Activated T-helper 9 cell treated with anti-CD3 and anti-CD28 coated beads, Interleukin-2, amount 50 U/mL, for 16 hours (primary cell): ENCODE data around the gene ASS1.
A peak's percentile ranks its signal among the peaks of the same experiment; 100 is the strongest.
"Not testable (repeated sequence)": the region's sequence is repeated elsewhere in the genome, so short reads cannot be mapped to it uniquely, and the experiment has no call there.

ENCODE experiments used
- DNase-seq: peaks from one replicate; pipeline ENCODE4 v3.0.0-alpha.2; 2020; ENCODE audit warnings: low read depth

ASS1 gene

DNA sequence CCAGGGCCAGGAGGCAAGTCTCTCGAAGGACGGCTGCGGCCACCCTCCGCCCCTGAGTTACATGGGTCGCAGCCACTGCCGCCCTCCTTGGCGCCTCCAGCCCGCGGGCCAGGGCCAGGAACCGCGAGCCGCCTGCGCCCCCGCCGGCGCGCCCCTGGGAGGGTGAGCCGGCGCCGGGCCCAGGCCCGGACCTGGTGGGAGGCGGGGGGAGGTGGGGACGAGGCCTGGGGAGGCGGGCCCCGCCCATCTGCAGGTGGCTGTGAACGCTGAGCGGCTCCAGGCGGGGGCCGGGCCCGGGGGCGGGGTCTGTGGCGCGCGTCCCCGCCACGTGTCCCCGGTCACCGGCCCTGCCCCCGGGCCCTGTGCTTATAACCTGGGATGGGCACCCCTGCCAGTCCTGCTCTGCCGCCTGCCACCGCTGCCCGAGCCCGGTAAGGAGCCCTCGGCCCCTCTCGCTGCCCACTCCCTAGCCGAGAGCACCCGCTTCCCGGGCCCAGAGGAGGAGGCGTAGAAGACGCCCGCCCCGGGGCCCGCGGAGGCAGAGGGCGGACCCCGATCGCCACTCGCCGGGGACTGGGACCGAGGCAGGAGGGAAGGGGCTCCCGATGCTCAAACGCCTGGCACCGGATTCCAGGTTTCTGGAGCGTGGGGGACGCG is at the start of gene ASS1:
TSS of gene ASS1 (plus strand) at position 397 of the 657 bp plus-strand sequence. CDS start 7,268 bp downstream, outside the sequence.
- peak; percentile 35 for DNase-seq

DNA sequence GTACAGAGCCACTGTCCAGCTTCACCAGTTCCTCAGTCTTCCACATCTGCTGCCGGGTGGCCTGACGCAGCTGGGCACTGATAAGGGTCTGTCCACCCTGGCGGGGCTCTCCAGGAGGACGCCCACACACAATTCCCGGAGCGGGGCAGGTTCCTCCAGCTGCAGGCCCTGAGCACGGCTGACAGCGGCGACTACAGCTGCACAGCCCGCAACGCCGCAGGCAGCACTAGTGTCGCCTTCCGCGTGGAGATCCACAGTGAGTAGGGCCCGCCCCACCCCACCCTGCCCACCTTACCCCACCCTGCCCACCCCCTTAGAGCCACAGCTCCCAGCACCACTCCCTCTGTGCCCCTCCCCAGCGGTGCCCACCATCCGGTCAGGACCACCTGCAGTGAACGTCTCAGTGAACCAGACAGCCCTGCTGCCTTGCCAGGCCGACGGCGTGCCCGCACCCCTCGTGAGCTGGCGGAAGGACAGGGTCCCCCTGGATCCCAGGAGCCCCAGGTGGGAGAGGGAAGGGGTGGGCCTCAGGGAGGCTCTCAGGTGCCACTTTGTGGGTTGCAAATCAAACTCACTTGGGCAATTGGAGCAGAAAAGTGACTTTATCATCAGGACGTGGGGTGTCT is 48.8 kb upstream of the ASS1 start:
- no peak for DNase-seq

DNA sequence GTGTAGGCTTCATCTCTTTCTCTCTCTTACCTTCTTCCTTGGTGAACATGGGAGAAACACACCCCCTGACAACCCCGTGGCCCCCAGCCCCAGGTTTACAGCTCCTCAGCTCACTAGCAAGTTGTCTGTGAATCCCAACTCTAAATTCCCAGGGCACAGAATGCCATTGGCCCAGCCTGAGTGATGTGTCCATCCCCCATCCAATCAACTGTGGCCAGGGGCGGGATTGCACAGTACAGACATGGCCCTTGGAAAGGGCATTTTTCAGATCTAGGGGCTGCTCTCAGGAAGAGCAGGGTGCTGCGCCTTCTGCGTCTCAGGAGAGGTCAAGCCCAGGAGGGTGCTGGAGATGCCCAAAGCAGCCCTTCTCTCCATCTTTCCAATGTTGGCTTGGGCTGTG is 48.2 kb upstream of the ASS1 start:
- no peak for DNase-seq

DNA sequence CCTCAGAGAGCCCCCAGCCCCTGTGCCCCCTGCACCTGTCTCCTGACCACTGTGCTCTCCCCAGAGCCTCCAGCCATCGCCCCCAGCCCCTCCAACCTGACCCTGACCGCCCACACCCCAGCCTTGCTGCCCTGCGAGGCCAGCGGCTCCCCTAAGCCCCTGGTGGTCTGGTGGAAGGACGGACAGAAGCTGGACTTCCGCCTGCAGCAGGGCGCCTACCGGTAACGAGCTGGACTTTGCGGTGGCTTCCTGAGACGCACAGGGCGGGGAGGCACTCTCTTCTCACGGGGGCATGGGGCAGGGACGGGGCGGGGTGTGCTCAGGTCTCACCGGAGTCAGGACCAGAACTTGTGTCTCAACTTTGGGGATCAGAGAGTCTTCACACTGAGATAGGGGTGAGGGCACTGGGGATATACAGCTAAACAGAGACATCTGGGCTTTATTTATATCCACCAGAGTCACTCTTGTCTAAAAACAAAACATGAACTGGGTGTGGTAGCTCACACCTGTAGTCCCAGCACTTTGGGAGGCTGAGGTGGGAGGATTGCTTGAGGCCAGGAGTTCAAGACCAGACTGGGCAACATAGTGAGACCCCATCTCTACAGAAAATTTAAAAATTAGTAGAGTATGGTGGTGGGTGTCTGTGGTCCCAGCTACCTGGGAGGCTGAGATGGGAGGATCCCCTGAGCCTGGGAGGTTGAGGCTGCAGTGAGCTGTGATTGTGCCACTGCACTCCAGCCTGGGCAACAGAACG is 46.1 kb upstream of the ASS1 start:
- DNase-seq, result no peak

DNA sequence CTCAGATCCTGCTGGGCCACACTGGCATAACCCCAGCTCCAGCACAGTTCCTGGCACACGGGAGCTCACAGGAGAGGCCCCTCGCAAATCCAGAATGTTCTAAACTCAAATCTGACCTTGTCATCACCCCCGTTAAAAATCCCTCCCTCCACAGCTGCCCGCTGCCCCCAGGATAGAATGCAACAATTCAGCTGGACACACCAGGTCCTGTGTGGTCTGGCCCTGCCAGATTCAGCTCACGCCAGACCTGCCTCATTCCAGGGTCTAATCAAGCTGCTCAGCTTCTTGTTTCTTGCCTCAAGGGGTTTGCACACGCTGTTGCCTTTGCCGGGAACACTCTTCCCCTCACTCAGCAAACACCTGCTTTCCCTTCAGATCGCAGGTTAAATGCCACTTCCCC is 45.0 kb upstream of the ASS1 start:
- DNase-seq, result no peak

DNA sequence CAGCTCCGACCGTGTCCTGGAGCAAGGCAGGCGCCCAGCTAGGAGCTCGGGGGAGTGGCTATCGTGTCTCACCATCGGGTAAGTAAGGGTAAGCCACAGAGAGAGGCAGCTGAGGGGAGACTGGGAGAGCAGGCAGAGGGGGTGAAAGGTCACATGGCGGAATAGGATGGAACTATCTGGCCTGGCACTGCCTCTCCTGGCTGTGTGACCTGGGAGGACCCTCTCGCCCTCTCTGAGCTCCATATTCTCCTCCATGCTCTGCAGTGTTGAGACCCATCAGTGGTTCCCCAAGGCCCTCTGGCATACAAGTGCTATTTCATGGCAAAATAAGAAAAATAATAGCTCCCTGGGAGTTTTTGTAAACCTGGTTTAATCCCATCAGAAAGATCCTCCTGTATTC is 43.9 kb upstream of the ASS1 start:
- DNase-seq, result no peak

DNA sequence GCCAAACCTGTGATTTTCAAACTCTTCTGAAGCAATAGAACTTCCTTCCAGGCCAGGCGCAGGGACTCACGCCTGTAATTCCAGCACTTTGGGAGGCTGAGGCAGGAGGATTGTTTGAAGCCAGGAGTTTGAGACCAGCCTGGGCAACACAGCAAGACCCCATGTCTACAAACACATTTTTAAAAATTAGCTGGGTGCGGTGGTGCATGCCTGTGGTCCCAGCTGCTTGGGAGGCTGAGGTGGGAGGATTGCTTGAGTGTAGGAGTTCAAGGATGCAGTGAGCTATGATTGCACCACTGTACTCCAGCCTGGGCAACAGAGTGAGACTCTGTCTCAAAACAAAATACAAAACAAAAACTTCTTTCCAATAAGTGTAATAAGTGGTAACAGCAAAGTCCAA is 43.0 kb upstream of the ASS1 start:
- not testable (repeated sequence) for DNase-seq

DNA sequence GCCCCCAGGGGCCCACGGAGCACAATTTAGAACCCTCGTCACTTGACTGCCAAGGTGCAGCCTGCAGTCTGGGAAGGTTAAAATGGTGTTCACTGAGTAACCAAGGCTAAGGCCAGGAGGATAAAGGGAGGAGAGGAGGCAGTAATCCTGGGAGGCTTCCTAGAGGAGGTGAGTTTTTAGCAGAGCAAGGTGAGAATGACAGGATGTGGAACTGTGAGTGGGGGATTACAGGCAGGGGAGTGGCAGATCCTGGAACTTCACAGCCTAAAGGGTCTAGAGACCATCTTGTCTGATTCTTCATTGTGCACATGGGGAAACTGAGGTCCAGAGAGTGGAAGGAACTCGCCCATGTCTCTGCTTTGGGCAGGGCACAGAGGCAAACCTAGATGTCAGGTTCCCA is 42.5 kb upstream of the ASS1 start:
- no peak for DNase-seq

DNA sequence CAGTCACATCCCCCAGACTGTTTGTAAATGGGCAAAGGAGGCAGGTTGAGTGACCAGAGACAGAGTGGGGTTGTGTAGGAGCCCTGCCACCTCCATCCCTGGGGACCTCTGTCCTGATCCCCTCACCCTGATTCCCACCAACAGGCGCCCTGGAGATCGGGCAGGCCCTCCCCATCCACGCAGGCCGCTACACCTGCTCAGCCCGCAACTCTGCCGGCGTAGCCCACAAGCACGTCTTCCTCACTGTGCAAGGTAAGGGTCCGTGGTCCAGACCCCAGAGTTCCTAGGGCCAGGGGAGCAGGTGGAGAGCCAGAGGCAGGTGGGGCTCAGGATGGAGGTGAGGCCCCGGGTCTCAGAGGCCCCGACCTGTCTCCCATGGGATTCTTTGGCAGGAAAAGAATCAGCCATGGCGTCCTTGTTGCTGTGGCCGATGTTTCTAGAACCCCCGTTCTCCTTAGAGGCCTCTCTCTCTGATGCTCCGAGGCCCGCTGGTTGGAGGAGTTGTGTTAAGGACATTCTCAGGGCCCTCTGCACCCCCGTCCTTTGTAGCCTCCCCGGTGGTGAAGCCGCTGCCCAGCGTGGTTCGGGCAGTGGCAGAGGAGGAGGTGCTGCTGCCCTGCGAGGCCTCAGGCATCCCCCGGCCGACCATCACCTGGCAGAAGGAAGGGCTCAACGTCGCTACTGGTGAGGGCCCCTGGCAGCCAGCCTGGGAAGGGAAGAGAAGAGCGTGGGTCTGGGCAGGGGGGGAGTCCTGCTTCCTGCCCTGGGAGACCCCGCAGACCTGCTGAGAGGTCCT is 41.9 kb upstream of the ASS1 start:
- DNase-seq, result no peak

DNA sequence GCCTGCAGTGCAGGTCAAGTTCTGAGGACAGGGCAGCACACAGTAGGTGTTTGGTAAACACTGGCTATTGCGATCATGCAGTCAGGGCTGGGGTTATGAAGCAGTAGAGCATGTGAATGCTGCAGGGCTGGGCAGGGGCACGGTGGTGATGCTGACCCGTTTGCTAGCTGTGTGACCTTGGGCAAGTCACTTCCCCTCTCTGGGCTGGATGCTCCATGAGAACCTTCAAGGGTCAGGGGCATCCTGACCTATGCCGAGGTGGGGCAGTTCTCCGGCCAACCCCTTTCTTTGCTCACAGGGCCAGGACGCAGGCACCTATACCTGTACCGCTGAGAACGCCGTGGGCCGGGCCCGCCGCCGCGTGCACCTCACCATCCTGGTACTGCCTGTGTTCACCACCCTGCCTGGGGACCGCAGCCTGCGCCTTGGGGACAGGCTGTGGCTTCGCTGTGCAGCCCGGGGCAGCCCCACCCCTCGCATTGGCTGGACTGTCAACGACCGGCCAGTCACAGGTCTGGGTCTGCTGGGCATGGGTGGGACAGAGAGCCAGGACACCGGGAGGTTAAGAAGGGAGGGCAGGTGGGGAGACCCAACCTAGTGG is 39.0 kb upstream of the ASS1 start:
- DNase-seq, result no peak

DNA sequence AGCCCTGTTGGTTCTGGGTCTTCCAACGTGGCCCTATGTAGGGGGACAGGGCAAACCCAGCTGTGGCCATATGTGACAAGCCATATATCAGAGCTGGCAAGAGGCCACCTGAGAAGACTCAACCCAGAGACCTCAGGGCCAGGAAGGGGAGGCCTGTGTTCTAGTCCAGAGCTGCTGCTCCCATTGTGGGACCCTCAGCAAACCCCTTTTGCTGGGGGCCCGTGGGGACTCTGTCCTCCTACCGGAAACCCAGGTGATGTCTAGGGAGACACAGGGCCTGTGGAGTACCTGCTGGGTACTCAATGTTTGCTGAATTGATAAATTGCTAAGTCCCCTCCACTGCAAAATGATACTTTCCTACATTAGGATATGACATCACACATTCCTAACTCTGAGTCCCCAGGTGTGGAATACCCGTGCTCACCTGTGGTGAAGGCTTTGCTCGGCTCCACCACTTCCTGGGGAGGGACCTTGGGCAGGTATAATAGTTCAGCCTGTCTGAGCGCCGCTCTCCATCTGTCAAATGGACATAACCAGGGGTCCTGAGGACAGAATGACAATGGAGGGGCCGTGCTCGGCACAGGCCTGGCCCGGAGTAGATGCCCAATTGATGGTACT is 38.4 kb upstream of the ASS1 start:
- no peak for DNase-seq

DNA sequence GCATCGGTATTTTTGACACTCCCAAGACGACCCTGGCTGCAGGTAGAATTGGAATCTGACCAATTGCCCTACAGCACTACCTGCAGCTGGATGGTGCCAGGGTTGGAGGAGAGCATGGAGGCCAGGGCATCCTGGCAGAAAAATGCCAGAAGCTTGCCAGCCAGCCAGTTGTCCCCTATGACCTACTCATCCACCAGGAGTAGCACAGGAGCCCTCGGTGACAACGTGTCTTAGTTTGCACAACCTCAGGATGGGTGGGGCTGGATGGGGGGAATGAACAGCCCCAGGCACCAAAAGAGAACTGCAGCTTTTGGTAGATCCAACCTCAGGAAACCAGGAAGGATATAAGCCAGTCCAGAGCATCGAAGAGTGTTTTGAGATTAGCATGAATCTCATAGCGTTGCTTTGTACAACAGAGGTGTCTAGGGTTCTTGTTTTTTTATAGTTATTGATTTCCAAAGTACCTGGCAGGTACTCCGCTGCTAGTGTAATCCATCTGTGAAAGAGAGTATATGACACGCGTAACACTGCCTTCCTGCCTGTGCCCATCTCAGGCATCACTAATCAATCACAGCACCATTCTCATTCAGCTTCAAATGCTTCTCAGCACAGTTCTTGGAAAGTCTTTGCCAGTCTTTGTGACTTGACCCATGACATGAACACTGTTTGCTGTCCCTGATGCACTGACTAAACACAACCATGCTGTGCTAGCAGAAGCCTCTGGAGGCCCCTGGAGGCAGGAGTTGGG is 36.7 kb upstream of the ASS1 start:
- no peak for DNase-seq

DNA sequence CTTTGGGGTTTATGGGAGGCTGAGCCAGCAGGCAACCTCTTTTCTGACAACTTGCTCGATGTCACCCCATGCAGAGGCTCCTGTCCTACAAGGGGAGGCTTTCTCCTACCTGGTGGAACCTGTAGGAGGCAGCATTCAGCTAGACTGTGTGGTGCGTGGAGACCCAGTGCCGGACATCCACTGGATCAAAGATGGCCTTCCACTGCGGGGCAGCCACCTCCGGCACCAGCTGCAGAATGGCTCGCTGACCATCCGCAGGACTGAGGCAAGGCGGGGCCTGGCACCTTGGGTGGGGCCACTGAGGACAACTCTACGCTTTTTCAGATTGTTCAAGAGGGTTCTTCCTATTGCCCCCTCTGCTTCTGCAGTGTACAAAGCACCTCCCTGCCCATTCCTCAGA is 36.1 kb upstream of the ASS1 start:
- no peak for DNase-seq

DNA sequence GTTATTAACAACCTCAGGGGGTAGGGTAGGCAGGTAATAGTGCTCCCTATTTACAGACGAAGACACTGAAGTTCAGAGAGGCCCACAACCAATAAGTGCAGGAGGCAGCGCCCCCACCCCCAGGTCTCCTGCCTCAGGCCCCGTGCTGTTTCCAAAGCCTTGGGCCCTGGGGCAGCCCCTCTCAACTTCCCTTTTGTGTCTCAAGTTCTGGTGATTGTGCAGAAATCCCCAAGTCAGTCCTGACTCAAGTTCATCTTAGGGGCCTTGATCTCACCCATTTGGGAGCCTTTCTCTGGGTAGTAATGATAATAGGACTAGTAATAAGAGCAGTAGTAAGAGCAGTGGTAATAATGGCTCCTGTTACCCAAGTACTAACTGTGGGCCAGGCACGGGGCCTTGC is 35.5 kb upstream of the ASS1 start:
- no peak for DNase-seq

DNA sequence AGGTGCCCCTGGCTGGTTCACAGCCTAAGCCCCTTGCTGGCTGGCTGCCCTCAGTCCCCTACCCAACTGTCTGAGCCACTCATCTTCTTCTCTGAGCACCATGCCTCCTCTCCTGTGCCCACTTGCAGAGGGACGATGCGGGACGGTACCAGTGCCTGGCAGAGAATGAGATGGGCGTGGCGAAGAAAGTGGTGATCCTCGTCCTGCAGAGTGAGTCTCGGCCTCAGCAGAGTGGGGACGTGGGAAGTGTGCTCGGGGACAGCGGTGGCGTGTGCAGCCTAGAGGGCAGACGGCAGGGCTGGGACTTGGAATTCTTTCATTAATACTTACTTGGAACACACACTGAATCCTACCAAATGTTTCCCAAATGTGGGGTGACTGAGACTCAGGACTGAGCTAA is 34.3 kb upstream of the ASS1 start:
- DNase-seq, result no peak

DNA sequence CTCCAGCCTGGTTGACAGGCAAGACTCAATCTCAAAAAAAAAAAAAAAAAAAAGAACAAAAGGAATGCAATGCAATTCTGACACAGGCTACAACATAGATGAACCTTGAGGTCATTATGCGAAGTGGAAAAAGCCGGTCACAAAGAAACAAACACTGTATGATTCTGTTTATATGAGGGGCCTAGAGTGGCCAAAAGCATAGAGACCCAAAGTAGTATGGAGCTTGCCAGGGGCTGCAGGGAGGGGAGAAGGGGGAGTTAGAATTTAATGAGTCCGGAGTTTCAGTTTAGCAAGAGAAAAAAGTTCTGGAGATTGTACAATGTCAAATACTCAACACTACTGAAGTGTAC is 33.2 kb upstream of the ASS1 start:
- DNase-seq, result no peak

DNA sequence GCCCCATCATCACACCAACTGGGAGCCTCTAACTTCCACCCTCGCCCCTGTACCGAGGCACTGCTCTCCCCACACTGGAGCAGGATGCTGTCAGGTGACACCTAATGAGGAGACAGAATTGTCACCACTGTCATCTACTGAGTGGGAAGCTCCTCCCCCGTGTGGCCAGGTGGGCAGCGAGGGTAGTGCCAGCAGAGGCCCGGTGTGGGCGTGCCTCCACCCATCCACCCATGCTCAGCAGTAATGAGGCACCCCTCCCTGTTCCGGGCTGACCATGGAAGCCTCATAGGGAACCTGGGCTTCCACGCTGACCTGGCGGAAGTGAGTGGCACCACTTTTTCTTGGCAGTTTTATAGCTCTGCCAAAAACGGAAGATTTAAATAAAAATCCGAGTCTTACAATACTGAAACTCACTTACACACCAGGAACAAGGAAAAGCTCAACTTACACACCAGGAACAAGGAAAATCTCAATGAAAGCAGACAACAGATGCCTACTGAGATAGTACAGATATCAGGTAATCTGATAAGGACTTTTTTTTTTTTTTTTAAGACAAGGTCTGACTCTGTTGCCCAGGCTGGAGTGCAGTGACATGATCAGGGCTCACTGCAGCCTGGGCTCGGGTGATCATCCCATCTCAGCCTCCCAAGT is 30.6 kb upstream of the ASS1 start:
- no peak for DNase-seq

DNA sequence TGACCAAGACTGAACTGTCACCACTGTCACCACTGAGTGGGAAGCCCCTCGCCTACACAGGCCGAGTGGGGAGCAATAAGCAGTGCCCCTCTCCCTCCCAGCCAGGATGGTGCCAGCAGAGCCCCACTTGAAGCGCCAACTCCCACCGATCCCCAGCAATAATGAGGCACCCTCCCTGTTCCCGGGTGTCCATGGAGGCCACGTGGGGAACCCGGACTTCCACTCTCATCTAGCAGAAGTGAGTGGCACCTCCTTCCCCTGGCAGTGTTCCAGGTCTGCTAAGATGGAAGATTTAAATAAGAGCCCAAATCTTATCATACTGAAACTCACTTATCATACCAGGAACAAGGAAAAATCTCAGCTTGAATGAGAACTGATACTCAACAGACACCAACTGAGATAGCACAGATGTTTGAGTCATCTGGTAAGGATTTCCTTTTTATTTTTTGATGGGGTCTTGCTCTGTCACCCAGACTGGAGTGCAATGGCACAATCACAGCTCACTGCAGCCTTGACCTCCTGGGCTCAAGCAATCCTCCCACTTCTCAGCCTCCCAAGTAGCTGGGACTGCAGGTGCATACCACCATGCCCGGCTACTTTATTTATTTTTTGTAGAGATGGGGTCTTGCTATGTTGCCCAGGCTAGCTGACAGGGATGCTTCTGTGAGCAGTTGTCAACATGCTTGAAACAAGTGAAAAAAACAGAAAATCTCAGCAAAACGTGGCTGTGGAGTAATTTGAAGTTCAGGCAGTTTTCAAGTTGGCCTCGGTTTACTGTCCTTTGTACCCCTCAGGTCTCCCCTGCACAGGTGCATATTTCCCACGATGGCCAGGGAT is 29.6 kb upstream of the ASS1 start:
- no peak for DNase-seq

DNA sequence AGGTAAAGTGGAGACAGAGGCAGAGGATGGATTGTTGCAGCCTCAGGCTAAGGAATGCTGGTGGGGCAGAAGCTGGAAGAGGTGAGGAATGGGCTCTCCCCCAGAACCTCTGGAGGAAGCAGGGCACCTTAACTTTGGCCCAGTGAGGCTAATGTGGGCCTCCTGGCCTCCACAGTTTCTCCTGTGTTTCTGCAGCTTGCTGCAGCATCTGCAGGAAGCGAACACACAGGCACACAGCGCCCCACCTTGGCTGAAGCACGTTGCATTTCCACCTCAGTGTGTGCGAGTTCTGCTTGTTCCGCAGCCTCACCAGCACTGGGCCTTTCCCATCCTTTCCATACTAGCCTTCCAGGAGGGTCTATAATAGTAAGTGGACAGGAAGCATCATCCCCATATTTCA is 27.2 kb upstream of the ASS1 start:
- DNase-seq, result no peak

DNA sequence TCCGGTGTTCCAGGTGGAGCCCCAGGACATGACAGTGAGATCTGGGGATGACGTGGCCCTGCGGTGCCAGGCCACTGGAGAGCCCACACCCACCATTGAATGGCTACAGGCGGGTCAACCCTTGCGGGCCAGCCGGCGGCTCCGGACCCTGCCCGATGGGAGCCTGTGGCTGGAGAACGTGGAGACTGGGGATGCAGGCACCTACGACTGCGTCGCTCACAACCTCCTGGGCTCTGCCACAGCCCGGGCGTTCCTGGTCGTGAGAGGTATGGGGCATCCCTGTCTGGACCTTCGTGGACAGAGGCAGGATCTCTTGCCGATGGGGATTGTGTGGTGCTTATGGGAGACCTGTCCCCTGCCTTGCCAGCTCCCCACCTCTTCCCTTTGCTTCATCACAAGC is 26.0 kb upstream of the ASS1 start:
- DNase-seq, result no peak
